A549 (cell line): ENCODE data around the gene LCOR. TPM values are rescaled to one million over a fixed set of nuclear protein-coding genes. Genes with fewer than 3 reads are reported as not detected.

Source experiments
- ATAC-seq, 2 experiments: fragments of 200-7000 bp in 1 of 2; fragments of >200 bp in 1 of 2; cut with Nextera tagmentation in 1 of 2; cut with Tn5 transposase in 1 of 2; 3 replicates each; pipeline versions ENCODE4 v1.8.0 to v1.9.1; 2018 to 2020; ENCODE audit warnings: mild to moderate bottlenecking in 1 of 2, moderate library complexity in 1 of 2
- CTCF ChIA-PET: fragments of 300-600 bp; sonication (Branson Sonifier 250); formaldehyde crosslinking; extraction: SDS; loops from one replicate; lab custom pipeline; 2021; ENCODE audit warnings: antibody characterized with exemption, inconsistent platforms; lab: Yijun Ruan, JAX
- POLR2A ChIA-PET: fragments of 350-600 bp; formaldehyde crosslinking; extraction: SDS; loops from one replicate; lab custom pipeline; 2021; ENCODE audit warnings: antibody characterized with exemption, inconsistent platforms; lab: Yijun Ruan, JAX
- DNase-seq, 2 experiments: peaks; one replicate each; pipeline versions ENCODE4 v3.0.0 to v3.0.0-alpha.2; 2011 to 2016; ENCODE audit warnings: low read depth in 1 of 2, low spot score in 1 of 2
- FAIRE-seq: peaks from 2 replicates; lab custom pipeline; 2011; peaks lifted over from hg19 to GRCh38; lab: Jason Lieb, UNC
- H3K27ac ChIP-seq, 2 experiments: fragments of >200 bp; sonication (Bioruptor Twin); formaldehyde crosslinking; 3 replicates each; pipeline ENCODE4 v1.5.1; 2016 to 2017
- H3K4me1 ChIP-seq: fragments of >200 bp; sonication (Bioruptor Twin); formaldehyde crosslinking; 3 replicates; pipeline ENCODE4 v1.6.1; 2016
- H3K4me2 ChIP-seq: fragments of >200 bp; sonication (Bioruptor Twin); formaldehyde crosslinking; 3 replicates; pipeline ENCODE4 v1.6.1; 2016
- H3K4me3 ChIP-seq: fragments of >200 bp; sonication (Bioruptor Twin); formaldehyde crosslinking; 3 replicates; pipeline ENCODE4 v1.5.1; 2016
- H3K9me3 ChIP-seq: fragments of >200 bp; sonication (Bioruptor Twin); formaldehyde crosslinking; 3 replicates; pipeline ENCODE4 v1.6.1; 2016
- CBX2 ChIP-seq: fragments of 200-600 bp; sonication (generic); IDR thresholded peaks from 2 replicates; pipeline ENCODE4 v1.6.1; 2016; ENCODE audit warnings: low read depth, mild to moderate bottlenecking, borderline replicate concordance
- CEBPB ChIP-seq, 2 experiments: fragments of >200 bp in 1 of 2; sonication (Bioruptor Twin) in 1 of 2; formaldehyde crosslinking in 1 of 2; IDR thresholded peaks; 2 replicates each; pipeline ENCODE4 v1.6.1; 2012 to 2016
- CHD2 ChIP-seq: fragments of 150-350 bp; IDR thresholded peaks from 2 replicates; pipeline ENCODE4 v1.6.1; 2014; ENCODE audit warnings: low read length; ENCODE audit not compliant: partially characterized antibody
- E2F6 ChIP-seq: IDR thresholded peaks from 2 replicates; pipeline ENCODE4 v1.6.1; 2012; ENCODE audit warnings: low read depth, borderline replicate concordance
- EHF ChIP-seq: fragments of 250-450 bp; sonication (Bioruptor Pico); IDR thresholded peaks from 2 replicates; pipeline ENCODE4 v1.5.0; 2020; ENCODE audit warnings: mild to moderate bottlenecking
- EHMT2 ChIP-seq: fragments of 200-600 bp; sonication (generic); IDR thresholded peaks from 2 replicates; pipeline ENCODE4 v1.6.1; 2016; ENCODE audit warnings: antibody characterized with exemption, low read depth, mild to moderate bottlenecking, moderate library complexity
- FOSL2 ChIP-seq, 2 experiments: fragments of 450-650 bp in 1 of 2; fragments of >200 bp in 1 of 2; sonication (Bioruptor Twin) in 1 of 2; formaldehyde crosslinking; IDR thresholded peaks; 2 replicates each; pipeline versions ENCODE4 v1.5.0 to v1.6.1; 2016 to 2020; ENCODE audit warnings: mild to moderate bottlenecking in 1 of 2, moderate library complexity in 1 of 2
- GATA3 ChIP-seq: IDR thresholded peaks from 2 replicates; pipeline ENCODE4 v1.6.1; 2012; ENCODE audit warnings: borderline replicate concordance
- HEYL ChIP-seq: fragments of 250-450 bp; sonication (Bioruptor Pico); IDR thresholded peaks from 2 replicates; pipeline ENCODE4 v1.8.0; 2021; ENCODE audit warnings: mild to moderate bottlenecking, moderate library complexity
- HMGXB4 ChIP-seq: fragments of 250-450 bp; sonication (Bioruptor Pico); IDR thresholded peaks from 2 replicates; pipeline ENCODE4 v1.5.0; 2021; ENCODE audit warnings: mild to moderate bottlenecking, moderate library complexity, borderline replicate concordance
- HOXB5 ChIP-seq: fragments of 250-450 bp; sonication (Bioruptor Pico); IDR thresholded peaks from 2 replicates; pipeline ENCODE4 v1.5.0; 2020; ENCODE audit warnings: mild to moderate bottlenecking, moderate library complexity
- JUN ChIP-seq, 2 experiments: fragments of >200 bp; sonication (Bioruptor Twin); formaldehyde crosslinking; IDR thresholded peaks; 2 replicates in 1 of 2; 3 replicates in 1 of 2; pipeline ENCODE4 v1.6.1; 2016 to 2017
- KDM1A ChIP-seq: fragments of 200-600 bp; sonication (generic); IDR thresholded peaks from 2 replicates; pipeline ENCODE4 v1.6.1; 2016; ENCODE audit warnings: low read depth, mild to moderate bottlenecking
- KDM5A ChIP-seq: fragments of 200-600 bp; sonication (generic); IDR thresholded peaks from 2 replicates; pipeline ENCODE4 v1.6.1; 2016; ENCODE audit warnings: antibody characterized with exemption, mild to moderate bottlenecking
- MAFK ChIP-seq: fragments of 450-650 bp; IDR thresholded peaks from 2 replicates; pipeline ENCODE4 v1.6.1; 2014; ENCODE audit not compliant: partially characterized antibody
- MAX ChIP-seq: IDR thresholded peaks from 2 replicates; pipeline ENCODE4 v1.6.1; 2012
- MYC ChIP-seq: IDR thresholded peaks from 2 replicates; pipeline ENCODE4 v1.6.1; 2012; ENCODE audit warnings: mild to moderate bottlenecking, inconsistent platforms, low read length, improper control_type of control experiment, borderline replicate concordance
- NR3C1 ChIP-seq: fragments of >200 bp; sonication (Bioruptor Twin); formaldehyde crosslinking; IDR thresholded peaks from 3 replicates; pipeline ENCODE4 v1.6.1; 2017
- PHF8 ChIP-seq: fragments of 200-600 bp; sonication (generic); IDR thresholded peaks from 2 replicates; pipeline ENCODE4 v1.6.1; 2016; ENCODE audit warnings: low read depth, mild to moderate bottlenecking, antibody characterized with exemption, moderate library complexity, borderline replicate concordance
- RAD21 ChIP-seq, 2 experiments: fragments of >200 bp in 1 of 2; sonication (Bioruptor Twin) in 1 of 2; formaldehyde crosslinking in 1 of 2; IDR thresholded peaks in 1 of 2; conservative IDR thresholded peaks in 1 of 2; 2 replicates in 1 of 2; 3 replicates in 1 of 2; pipeline ENCODE4 v1.6.1; 2012 to 2018; ENCODE audit warnings: inconsistent platforms in 1 of 2
- RCOR1 ChIP-seq: fragments of 150-350 bp; IDR thresholded peaks from 2 replicates; pipeline ENCODE4 v1.6.1; 2014; ENCODE audit warnings: antibody characterized with exemption, low read length, low read depth
- RFX5 ChIP-seq: fragments of 450-650 bp; IDR thresholded peaks from 2 replicates; pipeline ENCODE4 v1.7.1; 2014; ENCODE audit warnings: antibody characterized with exemption, mild to moderate bottlenecking, moderate library complexity
- RNF2 ChIP-seq: fragments of 200-600 bp; sonication (generic); IDR thresholded peaks from 2 replicates; pipeline ENCODE4 v1.6.1; 2016; ENCODE audit warnings: low read depth, mild to moderate bottlenecking, antibody characterized with exemption, moderate library complexity, borderline replicate concordance
- SREBF2 ChIP-seq: fragments of 450-650 bp; IDR thresholded peaks from 2 replicates; pipeline ENCODE4 v1.6.1; 2014; ENCODE audit warnings: mild to moderate bottlenecking, moderate library complexity
- USF2 ChIP-seq: fragments of 450-650 bp; IDR thresholded peaks from 2 replicates; pipeline ENCODE4 v1.6.1; 2014; ENCODE audit warnings: antibody characterized with exemption
- ZC3H11A ChIP-seq: fragments of 450-650 bp; IDR thresholded peaks from 2 replicates; pipeline ENCODE4 v1.6.1; 2014; ENCODE audit warnings: antibody characterized with exemption, mild to moderate bottlenecking
- ZSCAN20 ChIP-seq: fragments of 250-450 bp; sonication (Bioruptor Pico); IDR thresholded peaks from 2 replicates; pipeline ENCODE4 v1.8.0; 2022; ENCODE audit warnings: mild to moderate bottlenecking, moderate library complexity
- WGBS: methylation state at CpG from one replicate; pipeline ENCODE4 v1.1.6; 2017; ENCODE audit errors: missing lambda C conversion rate; 5-methylcytosine and 5-hydroxymethylcytosine counted together
- polyA plus RNA-seq, 4 experiments: library from polyadenylated mRNA; depleted of rRNA in 3 of 4; stranded (reverse); fragments of >200 nt; fragmentation: RNase III in 1 of 4; extraction: RNeasy Plus Mini Kit Qiagen cat#74134 plus additional on column Dnase treatment in 1 of 4; gene quantifications; 2 replicates in 3 of 4; 3 replicates in 1 of 4; pipeline ENCODE4 v1.2.3, GENCODE V29; 2011 to 2017

LCOR gene
- polyA plus RNA-seq, 2 of the 4 experiments (the other 2 are of a cell fraction), result 4.8 to 17.6 TPM

GRCh38 chr10:96784253-96784652 lies 47.8 kb upstream of the LCOR start (continued):
- no peak for TF ChIP-seq EHF

GRCh38 chr10:96789571-96790108 lies 42.5 kb upstream of the LCOR start:
- TF ChIP-seq HMGXB4, result no peak
- no peak for TF ChIP-seq KDM5A
- TF ChIP-seq NR3C1, result no peak
- no peak for TF ChIP-seq FOSL2 (IDR thresholded peaks at IDR 0.05)
- no peak for TF ChIP-seq FOSL2 (CRISPR knock-in tag; IDR thresholded peaks at IDR 0.05)
- no peak for TF ChIP-seq PHF8
- TF ChIP-seq RCOR1, result no peak
- no peak for TF ChIP-seq RFX5
- no peak for TF ChIP-seq ZC3H11A
- no peak for TF ChIP-seq KDM1A
- no peak for TF ChIP-seq HEYL
- TF ChIP-seq RAD21 (conservative IDR thresholded peaks at IDR 0.05 in 1 of 2, IDR thresholded peaks at IDR 0.05 in 1 of 2), result no peak
- TF ChIP-seq RNF2, result no peak
- no peak for TF ChIP-seq JUN (IDR thresholded peaks at IDR 0.05)
- no peak for TF ChIP-seq CEBPB (IDR thresholded peaks at IDR 0.05)
- no peak for TF ChIP-seq E2F6
- TF ChIP-seq MYC, result no peak
- no peak for TF ChIP-seq GATA3
- TF ChIP-seq EHMT2, result no peak
- TF ChIP-seq CHD2, result no peak
- DNase-seq, result no peak
- FAIRE-seq, result no peak
- H3K4me1 ChIP-seq, result no peaks in the 10 kb centered on the region
- H3K4me3 ChIP-seq, result no peak overlapping the region
- 49% methylated on average over 4 of the region's 4 CpGs for WGBS
- POLR2A ChIA-PET, result no interaction called here
- no peak overlapping the region for H3K4me2 ChIP-seq
- H3K27ac ChIP-seq, result no peak overlapping the region
- peak; percentile 46 to 50; a peak in 3 of 6 replicates for ATAC-seq
- CTCF ChIA-PET, result no interaction called here
- H3K9me3 ChIP-seq, result peaks cover 2% of the 10 kb centered on the region; the same call in 1 of the 3 replicates

GRCh38 chr10:96791902-96792301 lies 40.2 kb upstream of the LCOR start:
- ATAC-seq (no peak), DNase-seq (no peak), FAIRE-seq (no peak)
- CTCF ChIA-PET, result no interaction called here
- POLR2A ChIA-PET, result no interaction called here
- H3K9me3 ChIP-seq, result no peaks in the 10 kb centered on the region
- H3K4me2 ChIP-seq, result no peak overlapping the region
- H3K4me3 ChIP-seq, result no peak overlapping the region
- TF ChIP-seq ZSCAN20 (CRISPR knock-in tag) (no peak), MAFK (no peak), MAX (no peak), HOXB5 (no peak), KDM1A (no peak), SREBF2 (no peak), CBX2 (no peak), USF2 (no peak), EHMT2 (no peak), E2F6 (no peak)
- H3K27ac ChIP-seq, result no peak overlapping the region
- H3K4me1 ChIP-seq, result no peaks in the 10 kb centered on the region
- 36% methylated on average over 1 of the region's 1 CpG for WGBS
